A549 (cell line): ENCODE data around the gene ZNF24. TPM values are rescaled to one million over a fixed set of nuclear protein-coding genes. Genes with fewer than 3 reads are reported as not detected.

Source experiments
- ATAC-seq, 2 experiments: fragments of 200-7000 bp in 1 of 2; fragments of >200 bp in 1 of 2; cut with Nextera tagmentation in 1 of 2; cut with Tn5 transposase in 1 of 2; 3 replicates each; pipeline versions ENCODE4 v1.8.0 to v1.9.1; 2018 to 2020; ENCODE audit warnings: mild to moderate bottlenecking in 1 of 2, moderate library complexity in 1 of 2
- CTCF ChIA-PET: fragments of 300-600 bp; sonication (Branson Sonifier 250); formaldehyde crosslinking; extraction: SDS; loops from one replicate; lab custom pipeline; 2021; ENCODE audit warnings: antibody characterized with exemption, inconsistent platforms; lab: Yijun Ruan, JAX
- POLR2A ChIA-PET: fragments of 350-600 bp; formaldehyde crosslinking; extraction: SDS; loops from one replicate; lab custom pipeline; 2021; ENCODE audit warnings: antibody characterized with exemption, inconsistent platforms; lab: Yijun Ruan, JAX
- DNase-seq, 2 experiments: peaks; one replicate each; pipeline versions ENCODE4 v3.0.0 to v3.0.0-alpha.2; 2011 to 2016; ENCODE audit warnings: low read depth in 1 of 2, low spot score in 1 of 2
- FAIRE-seq: peaks from 2 replicates; lab custom pipeline; 2011; peaks lifted over from hg19 to GRCh38; lab: Jason Lieb, UNC
- H3K27ac ChIP-seq, 2 experiments: fragments of >200 bp; sonication (Bioruptor Twin); formaldehyde crosslinking; 3 replicates each; pipeline ENCODE4 v1.5.1; 2016 to 2017
- H3K4me1 ChIP-seq: fragments of >200 bp; sonication (Bioruptor Twin); formaldehyde crosslinking; 3 replicates; pipeline ENCODE4 v1.6.1; 2016
- H3K4me2 ChIP-seq: fragments of >200 bp; sonication (Bioruptor Twin); formaldehyde crosslinking; 3 replicates; pipeline ENCODE4 v1.6.1; 2016
- H3K4me3 ChIP-seq: fragments of >200 bp; sonication (Bioruptor Twin); formaldehyde crosslinking; 3 replicates; pipeline ENCODE4 v1.5.1; 2016
- H3K9me3 ChIP-seq: fragments of >200 bp; sonication (Bioruptor Twin); formaldehyde crosslinking; 3 replicates; pipeline ENCODE4 v1.6.1; 2016
- ATOH8 ChIP-seq: fragments of 250-450 bp; sonication (Bioruptor Pico); IDR thresholded peaks from 2 replicates; pipeline ENCODE4 v1.5.0; 2020; ENCODE audit warnings: low read depth, mild to moderate bottlenecking, moderate library complexity
- BCL3 ChIP-seq: fragments of >200 bp; sonication (Bioruptor Twin); formaldehyde crosslinking; IDR thresholded peaks from 3 replicates; pipeline ENCODE4 v1.6.1; 2016
- CHD2 ChIP-seq: fragments of 150-350 bp; IDR thresholded peaks from 2 replicates; pipeline ENCODE4 v1.6.1; 2014; ENCODE audit warnings: low read length; ENCODE audit not compliant: partially characterized antibody
- EHF ChIP-seq: fragments of 250-450 bp; sonication (Bioruptor Pico); IDR thresholded peaks from 2 replicates; pipeline ENCODE4 v1.5.0; 2020; ENCODE audit warnings: mild to moderate bottlenecking
- ELK1 ChIP-seq: fragments of 150-350 bp; IDR thresholded peaks from 2 replicates; pipeline ENCODE4 v1.6.1; 2014; ENCODE audit warnings: low read depth, mild to moderate bottlenecking, low read length
- FOSB ChIP-seq: fragments of 250-450 bp; sonication (Bioruptor Pico); IDR thresholded peaks from 2 replicates; pipeline ENCODE4 v1.5.0; 2020; ENCODE audit warnings: mild to moderate bottlenecking, moderate library complexity
- FOSL2 ChIP-seq, 2 experiments: fragments of 450-650 bp in 1 of 2; fragments of >200 bp in 1 of 2; sonication (Bioruptor Twin) in 1 of 2; formaldehyde crosslinking; IDR thresholded peaks; 2 replicates each; pipeline versions ENCODE4 v1.5.0 to v1.6.1; 2016 to 2020; ENCODE audit warnings: mild to moderate bottlenecking in 1 of 2, moderate library complexity in 1 of 2
- GATA3 ChIP-seq: IDR thresholded peaks from 2 replicates; pipeline ENCODE4 v1.6.1; 2012; ENCODE audit warnings: borderline replicate concordance
- HEYL ChIP-seq: fragments of 250-450 bp; sonication (Bioruptor Pico); IDR thresholded peaks from 2 replicates; pipeline ENCODE4 v1.8.0; 2021; ENCODE audit warnings: mild to moderate bottlenecking, moderate library complexity
- HMGXB4 ChIP-seq: fragments of 250-450 bp; sonication (Bioruptor Pico); IDR thresholded peaks from 2 replicates; pipeline ENCODE4 v1.5.0; 2021; ENCODE audit warnings: mild to moderate bottlenecking, moderate library complexity, borderline replicate concordance
- HOXB13 ChIP-seq: fragments of 250-450 bp; sonication (Bioruptor Pico); IDR thresholded peaks from 2 replicates; pipeline ENCODE4 v1.5.0; 2020; ENCODE audit warnings: low read depth, mild to moderate bottlenecking, moderate library complexity
- HOXB5 ChIP-seq: fragments of 250-450 bp; sonication (Bioruptor Pico); IDR thresholded peaks from 2 replicates; pipeline ENCODE4 v1.5.0; 2020; ENCODE audit warnings: mild to moderate bottlenecking, moderate library complexity
- MYC ChIP-seq: IDR thresholded peaks from 2 replicates; pipeline ENCODE4 v1.6.1; 2012; ENCODE audit warnings: mild to moderate bottlenecking, inconsistent platforms, low read length, improper control_type of control experiment, borderline replicate concordance
- PBX3 ChIP-seq: IDR thresholded peaks from 2 replicates; pipeline ENCODE4 v1.6.1; 2012
- POLR2AphosphoS2 ChIP-seq: conservative IDR thresholded peaks from 2 replicates; pipeline ENCODE4 v1.6.1; 2012; ENCODE audit warnings: low read length, improper control_type of control experiment, inconsistent platforms
- RARB ChIP-seq: fragments of 250-450 bp; sonication (Bioruptor Pico); IDR thresholded peaks from 2 replicates; pipeline ENCODE4 v1.8.0; 2021; ENCODE audit warnings: mild to moderate bottlenecking, moderate library complexity
- RCOR1 ChIP-seq: fragments of 150-350 bp; IDR thresholded peaks from 2 replicates; pipeline ENCODE4 v1.6.1; 2014; ENCODE audit warnings: antibody characterized with exemption, low read length, low read depth
- REST ChIP-seq: fragments of 200-600 bp; sonication (generic); IDR thresholded peaks from 2 replicates; pipeline ENCODE4 v1.6.1; 2016; ENCODE audit warnings: antibody characterized with exemption, mild to moderate bottlenecking, moderate library complexity
- TFCP2L1 ChIP-seq: fragments of 250-450 bp; sonication (Bioruptor Pico); IDR thresholded peaks from 2 replicates; pipeline ENCODE4 v1.5.0; 2021; ENCODE audit warnings: mild to moderate bottlenecking
- TP53 ChIP-seq: fragments of 250-450 bp; sonication (Bioruptor Pico); IDR thresholded peaks from 2 replicates; pipeline ENCODE4 v1.5.0; 2021; ENCODE audit warnings: mild to moderate bottlenecking, moderate library complexity
- ZC3H11A ChIP-seq: fragments of 450-650 bp; IDR thresholded peaks from 2 replicates; pipeline ENCODE4 v1.6.1; 2014; ENCODE audit warnings: antibody characterized with exemption, mild to moderate bottlenecking
- ZFP36 ChIP-seq: fragments of 450-650 bp; IDR thresholded peaks from 2 replicates; pipeline ENCODE4 v1.6.1; 2014; ENCODE audit warnings: borderline replicate concordance; ENCODE audit not compliant: partially characterized antibody
- WGBS: methylation state at CpG from one replicate; pipeline ENCODE4 v1.1.6; 2017; ENCODE audit errors: missing lambda C conversion rate; 5-methylcytosine and 5-hydroxymethylcytosine counted together
- polyA plus RNA-seq, 4 experiments: library from polyadenylated mRNA; depleted of rRNA in 3 of 4; stranded (reverse); fragments of >200 nt; fragmentation: RNase III in 1 of 4; extraction: RNeasy Plus Mini Kit Qiagen cat#74134 plus additional on column Dnase treatment in 1 of 4; gene quantifications; 2 replicates in 3 of 4; 3 replicates in 1 of 4; pipeline ENCODE4 v1.2.3, GENCODE V29; 2011 to 2017

ZNF24 gene
- polyA plus RNA-seq, 2 of the 4 experiments (the other 2 are of a cell fraction), result 15.1 to 28.4 TPM

- no peak for FAIRE-seq
- no peak for DNase-seq
- no peak for ATAC-seq
- POLR2A ChIA-PET, result no interaction called here
- Histone ChIP-seq H3K4me3 (no peak overlapping the region), H3K27ac (no peak overlapping the region), H3K4me1 (no peaks in the 10 kb centered on the region), H3K9me3 (peaks cover 14% of the 10 kb centered on the region), H3K4me2 (no peak overlapping the region)
- CTCF ChIA-PET, result interaction anchor here (0.9 kb wide), 1 partner anchor 121 kb away, joined by 3 read pairs; no protein-coding TSS in a partner anchor
- WGBS, result 9% methylated on average over 2 of the region's 2 CpGs
- TF ChIP-seq ZFP36, result peak; percentile 93
- TF ChIP-seq ELK1, result no peak
- no peak for TF ChIP-seq PBX3
Observed at GRCh38 chr18:35352283-35352682, 8.1 kb upstream of the ZNF24 start.

- CTCF ChIA-PET, result no interaction called here
- no peak for ATAC-seq
- Histone ChIP-seq H3K4me1 (peaks cover 8% of the 10 kb centered on the region; the same call in 1 of the 3 replicates), H3K9me3 (peaks cover 14% of the 10 kb centered on the region), H3K4me3 (no peak overlapping the region), H3K4me2 (no peak overlapping the region), H3K27ac (no peak overlapping the region)
- no peak for FAIRE-seq
- no peak for TF ChIP-seq CHD2
- WGBS, result 27% methylated on average over 3 of the region's 3 CpGs
- DNase-seq, result no peak
- POLR2A ChIA-PET, result no interaction called here
Observed at GRCh38 chr18:35348001-35348400, 3.8 kb upstream of the ZNF24 start.

GRCh38 chr18:35345950-35346349, 1.7 kb upstream of the ZNF24 start:
- H3K4me1 ChIP-seq, result peaks cover 8% of the 10 kb centered on the region; the same call in 1 of the 3 replicates
- ChIA-PET POLR2A (no interaction called here), CTCF (interaction anchor here (0.7 kb wide), 1 partner anchor 36 kb away, joined by 3 read pairs; no protein-coding TSS in a partner anchor)
- ATAC-seq (no peak), FAIRE-seq (no peak), DNase-seq (no peak)
- WGBS, result 90% methylated on average over 1 of the region's 1 CpG
- H3K27ac ChIP-seq, result no peak overlapping the region
- H3K4me3 ChIP-seq, result no peak overlapping the region
- H3K4me2 ChIP-seq, result no peak overlapping the region
- peaks cover 12% of the 10 kb centered on the region for H3K9me3 ChIP-seq
- no peak for TF ChIP-seq FOSB (CRISPR knock-in tag)
- TF ChIP-seq HEYL (CRISPR knock-in tag), result no peak
- TF ChIP-seq BCL3, result no peak
- no peak for TF ChIP-seq GATA3
- TF ChIP-seq POLR2AphosphoS2, result no peak
- TF ChIP-seq ZC3H11A, result no peak
- TF ChIP-seq HOXB13 (CRISPR knock-in tag), result no peak
- no peak for TF ChIP-seq TP53 (CRISPR knock-in tag)
- TF ChIP-seq TFCP2L1 (CRISPR knock-in tag), result no peak
- no peak for TF ChIP-seq REST
- TF ChIP-seq HMGXB4 (CRISPR knock-in tag), result no peak
- TF ChIP-seq ATOH8 (CRISPR knock-in tag), result no peak
- no peak for TF ChIP-seq FOSL2 (IDR thresholded peaks at IDR 0.05)
- no peak for TF ChIP-seq FOSL2 (CRISPR knock-in tag; IDR thresholded peaks at IDR 0.05)
- TF ChIP-seq RCOR1, result no peak
- no peak for TF ChIP-seq EHF (CRISPR knock-in tag)
- TF ChIP-seq RARB (CRISPR knock-in tag), result no peak
- TF ChIP-seq HOXB5 (CRISPR knock-in tag), result no peak
- TF ChIP-seq MYC, result no peak
